ENCODE results near the gene PRDM4.

DNA sequence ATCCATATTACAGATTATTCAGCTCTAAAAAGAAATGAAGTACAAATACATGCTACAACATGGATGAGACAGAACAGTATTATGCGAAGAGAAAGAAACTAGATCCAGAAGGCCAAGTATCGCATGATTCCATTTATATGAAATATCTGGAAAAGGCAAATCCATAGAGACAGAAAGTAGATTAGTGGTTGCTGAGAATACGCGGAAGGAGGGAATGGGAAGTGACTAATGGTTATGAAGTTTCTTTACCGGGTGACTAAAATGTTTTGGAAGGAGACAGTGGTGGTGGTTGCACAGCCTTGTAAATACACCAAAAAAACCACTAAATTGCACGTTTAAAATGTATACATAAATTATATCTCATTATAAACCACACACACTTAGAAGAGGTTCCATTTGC, 12.5 kb downstream of the PRDM4 start:
- TF ChIP-seq, protein P1, sequence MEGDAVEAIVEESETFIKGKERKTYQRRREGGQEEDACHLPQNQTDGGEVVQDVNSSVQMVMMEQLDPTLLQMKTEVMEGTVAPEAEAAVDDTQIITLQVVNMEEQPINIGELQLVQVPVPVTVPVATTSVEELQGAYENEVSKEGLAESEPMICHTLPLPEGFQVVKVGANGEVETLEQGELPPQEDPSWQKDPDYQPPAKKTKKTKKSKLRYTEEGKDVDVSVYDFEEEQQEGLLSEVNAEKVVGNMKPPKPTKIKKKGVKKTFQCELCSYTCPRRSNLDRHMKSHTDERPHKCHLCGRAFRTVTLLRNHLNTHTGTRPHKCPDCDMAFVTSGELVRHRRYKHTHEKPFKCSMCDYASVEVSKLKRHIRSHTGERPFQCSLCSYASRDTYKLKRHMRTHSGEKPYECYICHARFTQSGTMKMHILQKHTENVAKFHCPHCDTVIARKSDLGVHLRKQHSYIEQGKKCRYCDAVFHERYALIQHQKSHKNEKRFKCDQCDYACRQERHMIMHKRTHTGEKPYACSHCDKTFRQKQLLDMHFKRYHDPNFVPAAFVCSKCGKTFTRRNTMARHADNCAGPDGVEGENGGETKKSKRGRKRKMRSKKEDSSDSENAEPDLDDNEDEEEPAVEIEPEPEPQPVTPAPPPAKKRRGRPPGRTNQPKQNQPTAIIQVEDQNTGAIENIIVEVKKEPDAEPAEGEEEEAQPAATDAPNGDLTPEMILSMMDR (IDR thresholded peaks at IDR 0.05), result no peak
- TF ChIP-seq POLR2A (IDR thresholded peaks at IDR 0.05), result no peak

All from testis (tissue), 2 donors.